T1000 (cell line): ENCODE data around the gene TMEM72.
"Not testable (repeated sequence)": the region's sequence is repeated elsewhere in the genome, so short reads cannot be mapped to it uniquely, and the experiment has no call there.

Source experiments
- DNase-seq: peaks from one replicate; lab custom pipeline; 2025; ENCODE audit warnings: mixed read lengths; lab: John Stamatoyannopoulos, UW

Gene TMEM72

DNA sequence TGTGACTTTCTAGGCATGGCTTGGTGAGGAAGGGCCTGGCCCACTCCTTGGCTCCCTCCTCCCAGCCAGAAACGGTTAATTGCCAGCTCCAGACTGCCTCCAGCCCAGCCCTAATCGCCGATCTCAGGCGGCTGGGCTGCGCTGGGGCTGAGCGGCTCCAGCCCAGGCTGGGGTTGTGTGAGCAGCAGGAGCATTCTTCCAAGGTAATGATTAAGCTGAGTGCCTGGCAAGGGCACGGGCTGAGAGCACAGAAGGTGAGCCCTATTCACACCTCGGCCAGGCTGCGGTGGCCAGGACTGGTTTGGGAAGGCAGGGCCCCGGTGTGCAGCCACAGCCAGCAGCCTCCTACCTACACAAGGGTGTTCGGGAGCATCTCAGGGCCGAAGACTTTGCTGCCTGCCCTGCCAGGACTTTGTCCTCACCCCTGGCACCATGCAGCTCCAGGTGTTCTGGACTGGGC is at the start of gene TMEM72:
TMEM72 (plus strand) TSS at position 257 of the 460 bp plus-strand sequence; CDS start at position 433, 176 bp downstream.
- no peak for DNase-seq

DNA sequence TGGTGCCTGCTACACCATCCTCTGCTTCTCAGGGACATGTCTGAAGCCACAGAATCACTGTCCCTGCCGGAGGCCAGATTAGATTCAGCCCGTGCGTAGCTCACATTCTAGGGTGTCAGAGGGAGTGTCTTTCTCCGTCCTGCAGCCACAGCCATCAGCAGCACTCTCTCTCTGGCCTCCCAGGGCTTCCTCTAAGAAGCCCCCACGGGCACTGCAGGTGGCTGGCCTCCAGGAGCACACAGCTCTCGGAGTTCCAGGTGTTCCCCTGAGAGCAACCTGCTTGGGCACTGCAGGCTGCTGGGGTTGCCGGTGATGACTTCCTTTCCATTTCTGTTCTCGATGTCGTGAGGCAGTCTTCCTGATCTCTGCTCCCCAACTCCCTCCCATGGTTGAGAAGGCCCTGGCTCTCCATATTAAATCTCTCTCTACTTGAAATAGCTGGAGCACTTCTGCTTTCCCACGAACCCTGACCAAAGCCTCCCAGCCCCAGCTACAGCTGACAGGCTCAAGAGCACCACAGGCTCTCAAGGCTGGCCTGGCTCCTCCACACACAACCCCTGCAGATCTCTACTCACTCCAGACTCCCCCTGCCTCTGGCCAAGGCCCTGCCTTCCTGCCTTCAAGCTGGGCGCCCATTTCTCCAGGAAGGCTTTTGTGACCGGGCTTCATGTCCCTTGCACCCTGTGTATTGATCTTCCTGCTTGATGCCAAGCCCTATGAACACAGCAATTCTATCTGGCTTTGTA is 49.0 kb upstream of the TMEM72 start:
- DNase-seq, result no peak

GRCh38 chr10:44862924-44863323 is 48.2 kb upstream of the TMEM72 start:
- no peak for DNase-seq

DNA sequence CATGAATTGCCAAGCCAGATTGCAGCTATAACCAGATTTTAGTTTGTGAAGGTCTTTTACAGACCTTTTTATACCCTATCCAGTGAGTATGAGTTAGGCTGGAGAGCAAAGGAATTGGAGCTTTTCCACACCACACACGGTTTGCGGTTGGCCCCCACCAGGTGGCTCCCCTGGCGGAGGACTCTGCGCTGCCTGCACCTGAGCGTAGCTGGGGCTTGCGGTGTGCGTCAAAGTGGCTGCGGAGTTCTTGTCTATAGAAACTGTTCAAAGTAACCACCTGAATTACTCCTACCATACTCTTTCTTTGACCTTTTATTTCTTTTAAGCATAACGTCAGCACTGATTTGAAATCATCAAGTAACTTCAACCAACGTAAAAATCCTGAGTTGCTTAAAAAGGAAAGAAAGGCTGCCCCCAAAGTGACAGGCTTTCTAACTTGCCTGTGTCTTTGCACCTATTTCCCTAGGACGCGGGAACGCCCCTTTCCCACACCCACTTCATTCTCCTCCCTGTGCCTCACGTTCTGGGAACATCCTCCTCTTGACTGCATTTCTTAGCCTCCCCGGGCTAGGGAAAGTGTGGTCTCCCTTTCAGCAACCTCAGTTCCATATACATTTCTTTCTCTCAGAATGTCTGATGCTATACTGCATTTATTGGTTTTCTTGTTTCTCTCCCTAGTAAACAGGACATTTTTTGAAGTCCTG is 47.6 kb upstream of the TMEM72 start:
- DNase-seq, result no peak

DNA sequence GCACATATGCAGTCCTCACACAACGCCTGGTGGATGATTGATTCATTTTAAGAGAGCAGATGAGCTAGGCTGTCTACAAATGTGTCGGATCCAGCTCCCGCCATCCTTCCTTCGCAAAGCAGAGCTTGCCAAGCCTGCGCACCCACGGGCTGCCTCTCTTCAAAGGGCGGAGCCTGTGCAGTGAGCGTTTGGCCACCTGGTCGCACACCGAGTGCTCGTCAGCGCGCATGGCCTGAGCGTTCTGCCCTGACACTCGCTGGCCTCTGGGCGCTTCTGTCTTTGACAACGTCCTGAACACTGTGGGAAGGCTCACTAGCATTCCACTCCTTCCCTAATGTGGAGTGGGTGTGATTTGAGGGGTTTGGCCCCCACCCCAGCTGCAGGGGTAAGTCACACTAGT is 47.1 kb upstream of the TMEM72 start:
- no peak for DNase-seq

DNA sequence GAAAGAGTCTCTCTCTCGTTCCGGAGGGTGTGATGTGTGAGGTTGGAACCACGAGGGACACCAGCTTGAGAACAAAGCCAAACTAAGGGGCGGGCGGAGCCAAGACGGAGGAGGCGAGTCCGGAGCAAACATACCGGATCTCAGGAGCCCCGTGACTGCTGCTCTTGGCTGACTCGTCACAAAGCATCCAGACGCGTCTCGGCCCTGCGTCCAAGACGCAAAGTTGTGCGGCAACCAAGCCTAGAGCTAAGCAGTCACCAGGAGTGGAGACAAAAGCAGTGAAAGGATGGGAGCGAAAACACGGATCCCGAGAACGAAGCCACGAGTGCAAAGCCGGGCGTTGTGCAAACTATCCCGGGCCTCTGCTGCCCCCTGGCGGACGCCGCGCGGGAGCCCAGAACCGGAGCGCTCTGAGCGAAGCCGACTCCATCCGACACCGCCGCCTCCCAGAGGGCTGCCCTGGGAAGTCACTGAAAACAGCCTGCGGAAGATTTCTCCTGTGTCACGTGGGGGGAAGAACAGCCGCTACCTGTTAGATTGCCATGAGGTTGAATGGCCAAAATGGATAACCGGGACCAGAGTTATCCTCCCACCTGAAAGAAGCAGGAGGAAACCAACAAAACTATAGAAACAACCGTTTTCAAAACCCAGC is 46.4 kb upstream of the TMEM72 start:
- DNase-seq, result peak; percentile 76

DNA sequence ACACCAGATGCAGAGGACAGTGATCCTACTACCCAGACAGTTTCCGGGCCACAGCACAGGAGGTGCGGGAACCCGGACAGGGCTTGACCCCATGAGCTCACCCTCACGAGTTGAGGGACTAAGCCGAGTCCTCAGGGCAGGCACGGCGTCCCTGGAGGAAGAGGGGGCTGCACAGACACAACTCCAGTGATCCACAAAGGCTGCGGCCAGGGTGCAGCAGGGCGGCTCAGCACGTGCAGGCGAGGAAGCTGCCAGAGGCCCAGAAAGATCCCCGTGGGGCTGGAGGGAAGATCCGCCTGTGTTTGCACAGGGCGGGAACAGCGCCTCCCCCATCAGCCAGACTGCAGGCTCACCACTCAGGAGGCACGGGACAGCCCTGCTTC is 45.9 kb upstream of the TMEM72 start:
- DNase-seq, result no peak

DNA sequence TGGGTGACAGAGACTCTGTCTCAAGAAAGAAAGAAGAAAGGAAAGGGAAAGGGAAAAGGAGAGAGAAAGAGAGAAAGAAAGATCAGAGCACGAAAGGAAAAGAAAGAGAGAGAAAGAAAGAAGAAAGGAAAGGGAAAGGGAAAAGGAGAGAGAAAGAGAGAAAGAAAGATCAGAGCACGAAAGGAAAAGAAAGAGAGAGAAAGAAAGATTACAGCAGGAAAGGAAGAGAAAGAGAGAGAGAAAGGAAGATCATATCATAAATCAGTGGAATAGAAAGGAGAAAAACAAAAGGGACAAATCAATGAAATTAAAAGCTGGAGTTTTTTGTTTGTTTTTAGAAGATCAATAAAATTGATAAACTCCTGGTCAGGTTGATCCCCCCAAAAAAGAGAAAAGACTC is 44.8 kb upstream of the TMEM72 start:
- not testable (repeated sequence) for DNase-seq

- DNase-seq, result no peak
Observed at GRCh38 chr10:44870031-44870430, 41.1 kb upstream of the TMEM72 start.

- DNase-seq, result no peak
Observed at GRCh38 chr10:44873160-44873559, 38.0 kb upstream of the TMEM72 start.

DNA sequence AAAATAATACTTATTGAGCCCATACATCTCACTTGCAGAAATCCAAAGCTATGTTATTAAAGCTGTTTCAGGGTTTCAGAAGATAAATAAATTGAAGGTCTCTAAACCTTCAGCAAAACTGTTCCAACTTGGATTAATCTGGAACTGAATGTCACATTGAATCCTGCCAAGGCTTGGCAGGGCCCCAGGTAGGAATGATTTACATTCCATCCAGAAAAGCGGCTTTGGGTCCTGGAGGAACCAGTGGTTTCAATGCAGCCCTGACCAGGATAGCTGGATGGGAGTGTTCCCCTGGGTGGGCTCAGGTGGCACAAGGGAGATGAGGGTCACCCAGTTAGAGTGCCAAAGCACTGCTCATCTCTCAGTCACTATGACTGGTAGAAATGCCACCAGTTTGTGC is 37.0 kb upstream of the TMEM72 start:
- DNase-seq, result no peak

GRCh38 chr10:44878706-44879530 is 32.2 kb upstream of the TMEM72 start:
- peak; percentile 47 for DNase-seq

DNA sequence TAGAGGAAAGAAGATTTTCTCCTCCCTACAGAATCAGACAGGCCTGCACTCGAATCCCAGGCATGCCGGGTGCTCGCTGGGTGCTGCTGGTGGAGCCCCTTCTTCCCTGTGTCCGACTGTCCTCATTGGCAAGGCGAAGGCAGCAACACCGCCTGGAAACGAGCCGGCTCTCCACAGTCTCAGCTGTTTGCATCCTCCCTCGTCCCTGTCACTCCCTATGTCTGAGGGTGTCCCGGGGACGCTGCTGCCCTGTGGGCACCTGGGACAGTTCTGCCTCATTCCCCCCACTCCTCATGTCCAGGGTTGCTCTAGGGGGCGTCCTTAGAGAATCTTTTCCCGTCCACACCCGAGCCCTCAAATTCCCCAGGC is 31.6 kb upstream of the TMEM72 start:
- DNase-seq, result no peak

DNA sequence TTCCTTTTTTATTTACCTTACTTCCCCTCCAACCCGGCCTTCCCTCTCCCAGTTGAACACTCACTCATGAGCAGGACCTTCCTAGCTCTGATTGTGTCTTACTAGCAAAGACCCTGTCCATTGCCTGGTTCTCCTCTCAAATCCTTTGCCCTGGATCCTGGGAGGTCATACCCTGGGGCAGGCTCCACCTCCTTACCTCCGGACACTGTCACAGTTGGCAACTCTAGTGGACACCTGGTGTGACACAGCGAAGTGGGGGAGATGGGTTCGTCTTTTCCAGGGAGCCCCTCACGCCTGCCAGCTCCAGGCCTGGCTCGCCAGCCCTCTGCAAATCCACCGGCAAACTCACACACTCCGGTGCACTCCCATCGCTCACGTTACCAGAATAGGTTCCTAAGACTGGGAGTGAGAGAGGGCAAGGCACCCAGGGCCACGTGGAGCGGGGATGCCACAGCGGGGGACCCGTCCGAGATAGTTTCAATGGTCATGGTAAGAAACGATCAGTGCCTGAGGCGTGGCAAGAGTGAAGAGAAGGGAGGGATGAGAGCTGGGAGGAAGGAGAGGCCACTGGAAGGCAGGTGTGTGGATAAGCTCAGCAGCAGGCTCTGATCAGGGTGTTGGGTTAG is 30.9 kb upstream of the TMEM72 start:
- DNase-seq, result no peak

GRCh38 chr10:44881649-44882048 is 29.5 kb upstream of the TMEM72 start:
- DNase-seq, result no peak

DNA sequence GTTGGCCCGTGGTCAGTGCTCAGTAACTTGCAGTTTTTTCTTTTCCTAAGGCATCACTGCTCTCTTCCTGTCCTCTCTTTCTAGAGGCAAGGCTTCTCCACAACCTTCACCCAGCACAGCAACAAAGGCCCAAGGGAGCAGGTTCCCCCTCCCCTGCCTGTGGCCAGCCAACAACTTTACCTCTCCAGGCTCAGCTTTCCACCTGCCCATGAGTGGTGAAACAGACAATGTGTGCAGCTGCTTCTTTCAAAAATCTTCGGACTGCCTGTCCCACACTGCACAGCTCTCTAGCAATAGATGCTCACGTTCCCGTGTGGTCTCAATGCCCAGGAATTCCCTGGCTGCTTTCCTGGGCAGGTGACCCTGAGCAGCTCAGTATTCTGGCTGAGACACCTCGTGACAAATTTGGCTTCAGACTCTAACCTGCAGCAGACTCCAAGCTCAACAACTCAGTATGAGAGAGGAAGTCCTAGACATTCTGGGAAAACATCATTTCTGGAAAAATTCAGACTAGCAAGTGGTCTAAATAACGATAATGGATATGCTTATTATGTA is 28.9 kb upstream of the TMEM72 start:
- no peak for DNase-seq

- DNase-seq, result no peak
Observed at GRCh38 chr10:44883593-44884331, 27.4 kb upstream of the TMEM72 start.

- no peak for DNase-seq
Observed at GRCh38 chr10:44885710-44886109, 25.4 kb upstream of the TMEM72 start.

- no peak for DNase-seq
Observed at GRCh38 chr10:44886966-44887365, 24.2 kb upstream of the TMEM72 start.

GRCh38 chr10:44888886-44889285 is 22.3 kb upstream of the TMEM72 start:
- no peak for DNase-seq

DNA sequence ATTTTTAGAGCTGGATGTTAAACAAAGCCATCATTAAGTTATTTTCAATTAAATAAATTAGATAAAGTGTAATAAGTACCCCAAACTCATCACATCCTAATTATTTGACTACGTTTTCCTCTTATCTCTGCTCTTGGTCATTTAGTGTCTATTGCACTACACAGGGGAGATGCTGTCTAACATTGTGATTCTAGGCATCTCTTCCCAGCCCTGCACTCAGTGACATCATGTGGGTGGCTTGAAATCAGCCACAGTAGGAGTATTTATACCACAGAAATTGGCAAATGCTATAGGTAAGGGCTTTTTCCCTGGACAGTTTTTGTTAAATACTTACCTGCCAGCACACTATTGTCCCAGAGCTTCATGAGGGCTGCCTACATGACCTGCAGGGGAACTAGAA is 21.3 kb upstream of the TMEM72 start:
- DNase-seq, result no peak
